CD8-positive, alpha-beta memory T cell (primary cell): ENCODE results near the gene CHST11. TPM values are rescaled to one million over a fixed set of nuclear protein-coding genes. Genes with fewer than 3 reads are reported as not detected.

Experiments
- CTCF ChIA-PET: fragments of 350-600 bp; sonication (Branson Sonifier 250); formaldehyde crosslinking; loops from one replicate; lab custom pipeline; 2021; ENCODE audit warnings: antibody characterized with exemption; lab: Charles Lee
- POLR2A ChIA-PET: fragments of 350-600 bp; sonication (Branson Sonifier 250); formaldehyde crosslinking; loops from one replicate; lab custom pipeline; 2021; ENCODE audit warnings: antibody characterized with exemption; lab: Charles Lee
- DNase-seq, 5 donors: peaks; one replicate each; pipeline versions ENCODE4 v3.0.0 to v3.0.0-alpha.2; 2020 to 2022; ENCODE audit warnings: mixed read lengths in 1 of 5
- H3K27ac ChIP-seq: one replicate; pipeline ENCODE4 v1.7.0; 2013; ENCODE audit warnings: low read depth, mild to moderate bottlenecking, low read length, moderate library complexity
- H3K27me3 ChIP-seq: 2 replicates; pipeline ENCODE4 v1.7.0; 2013; ENCODE audit warnings: low read length, mild to moderate bottlenecking; ENCODE audit not compliant: insufficient read depth, poor library complexity, severe bottlenecking
- H3K36me3 ChIP-seq: 2 replicates; pipeline ENCODE4 v1.7.0; 2013; ENCODE audit warnings: mild to moderate bottlenecking, low read length, moderate library complexity; ENCODE audit not compliant: insufficient read depth
- H3K4me1 ChIP-seq: 2 replicates; pipeline ENCODE4 v1.7.0; 2013; ENCODE audit warnings: mild to moderate bottlenecking, low read length, moderate library complexity; ENCODE audit not compliant: insufficient read depth
- H3K4me3 ChIP-seq: 2 replicates; pipeline ENCODE4 v1.7.0; 2013; ENCODE audit warnings: mild to moderate bottlenecking, low read length
- H3K9me3 ChIP-seq: 2 replicates; pipeline ENCODE4 v1.7.0; 2013; ENCODE audit warnings: mild to moderate bottlenecking, low read length
- H3K27ac Mint-ChIP-seq, 8 donors: one replicate each; pipeline ENCODE4 v1.8.0; 2020 to 2021; ENCODE audit warnings: mixed read lengths in 8 of 8, mild to moderate bottlenecking in 6 of 8, inconsistent platforms in 3 of 8, moderate library complexity in 3 of 8
- H3K27me3 Mint-ChIP-seq, 2 donors: one replicate each; pipeline ENCODE4 v1.8.0; 2020 to 2021; ENCODE audit warnings: mixed read lengths in 2 of 2, mild to moderate bottlenecking in 1 of 2, moderate library complexity in 1 of 2
- H3K36me3 Mint-ChIP-seq, 3 donors: one replicate each; pipeline ENCODE4 v1.8.0; 2020 to 2021; ENCODE audit warnings: mixed read lengths in 3 of 3, inconsistent platforms in 1 of 3, mild to moderate bottlenecking in 1 of 3
- H3K4me1 Mint-ChIP-seq, 3 donors: one replicate each; pipeline ENCODE4 v1.8.0; 2020 to 2021; ENCODE audit warnings: mixed read lengths in 3 of 3, inconsistent platforms in 1 of 3, mild to moderate bottlenecking in 1 of 3
- H3K4me3 Mint-ChIP-seq, 7 donors: one replicate each; pipeline ENCODE4 v1.8.0; 2020 to 2021; ENCODE audit warnings: mixed read lengths in 7 of 7, mild to moderate bottlenecking in 6 of 7, moderate library complexity in 4 of 7, inconsistent platforms in 2 of 7
- H3K9me3 Mint-ChIP-seq, 5 donors: one replicate each; pipeline ENCODE4 v1.8.0; 2020 to 2022; ENCODE audit warnings: mixed read lengths in 5 of 5, mild to moderate bottlenecking in 3 of 5, moderate library complexity in 2 of 5, inconsistent platforms in 1 of 5
- polyA plus RNA-seq: library from polyadenylated mRNA; unstranded; fragments of 300-500 nt; fragmentation: Illumina TruSeq; gene quantifications from one replicate; pipeline ENCODE4 v1.2.3, GENCODE V29; 2021
- total RNA-seq, 2 experiments: library from RNA; stranded (reverse); gene quantifications; one replicate each; pipeline ENCODE4 v1.2.3, GENCODE V29; 2021

CHST11 gene
- total and polyA plus RNA-seq, 3 experiments from 2014 or later, result 47.8 to 76.8 (median 51.5) TPM

DNA sequence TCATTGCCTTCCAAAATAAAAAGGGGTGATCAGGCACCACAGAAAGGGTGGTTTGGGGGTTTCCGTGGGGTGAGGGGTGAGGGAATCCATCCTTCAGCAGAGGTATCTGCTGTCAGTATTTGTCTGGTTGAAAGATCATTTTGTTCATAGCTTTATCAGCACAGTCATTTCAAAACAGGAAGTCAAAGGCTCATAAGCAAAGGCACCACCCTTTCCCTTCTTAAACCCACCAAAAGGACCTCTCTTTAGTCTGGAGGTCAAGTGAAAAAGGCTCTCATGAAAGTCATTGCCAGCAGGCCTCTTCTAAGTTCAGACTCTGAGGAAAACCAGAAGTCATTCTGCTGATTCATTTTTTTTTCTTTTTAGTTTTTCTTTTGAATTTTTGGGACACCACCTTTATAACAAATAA, 6.2 kb downstream of the CHST11 start:
- Histone ChIP-seq H3K36me3 (no peaks in the 10 kb centered on the region), H3K27me3 (no peaks in the 10 kb centered on the region), H3K4me1 (peaks cover 82% of the 10 kb centered on the region), H3K9me3 (no peaks in the 10 kb centered on the region), H3K4me3 (peak overlapping the region; percentile 51), H3K27ac (peak overlapping the region; percentile 70)
- ChIA-PET CTCF (no interaction called here), POLR2A (interaction anchor here (1.0 to 1.5 kb wide), 3 partner anchors 10 to 78 kb away, joined by 3 read pairs; no protein-coding TSS in a partner anchor)
- H3K27ac Mint-ChIP-seq, result peak overlapping the region; percentile 89 to 99 (median 94)
- H3K4me3 Mint-ChIP-seq, result peak overlapping the region; percentile 73 to 97 (median 81)
- no peaks in the 10 kb centered on the region for H3K9me3 Mint-ChIP-seq
- H3K27me3 Mint-ChIP-seq, result no peaks in the 10 kb centered on the region
- H3K4me1 Mint-ChIP-seq, result peaks cover 77 to 88% (median 86%) of the 10 kb centered on the region in 3 donors
- peak in 4 of 5 donors; percentile 43 to 68 (median 63) for DNase-seq
- H3K36me3 Mint-ChIP-seq, result peaks cover 6 to 24% (median 6%) of the 10 kb centered on the region in 3 donors

DNA sequence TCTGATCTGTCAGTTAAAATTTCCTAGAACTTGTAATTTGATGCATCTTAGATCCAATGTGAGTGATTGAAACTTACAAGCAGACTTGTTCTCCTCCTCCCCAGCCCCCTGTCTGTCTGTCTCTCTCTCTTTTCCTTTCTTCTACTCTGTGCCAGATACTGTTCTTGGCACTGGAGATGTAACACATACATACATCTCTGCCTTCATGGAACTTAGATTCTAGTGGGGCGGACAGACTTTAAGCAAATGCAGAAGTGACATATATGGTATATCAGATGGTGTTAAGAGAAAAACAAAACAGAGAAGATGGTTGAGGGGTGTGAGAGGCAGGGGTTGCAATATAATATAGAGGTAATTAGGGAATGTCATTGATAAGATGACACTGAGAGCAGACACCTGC, 6.6 kb downstream of the CHST11 start:
- CTCF ChIA-PET, result no interaction called here
- H3K27ac Mint-ChIP-seq, result peak overlapping the region; percentile 89 to 99 (median 94)
- H3K9me3 Mint-ChIP-seq, result no peaks in the 10 kb centered on the region
- Histone ChIP-seq H3K27ac (peak overlapping the region; percentile 70), H3K4me1 (peaks cover 86% of the 10 kb centered on the region), H3K9me3 (no peaks in the 10 kb centered on the region), H3K27me3 (no peaks in the 10 kb centered on the region), H3K36me3 (no peaks in the 10 kb centered on the region), H3K4me3 (peak overlapping the region; percentile 51)
- peaks cover 6 to 23% (median 6%) of the 10 kb centered on the region in 3 donors for H3K36me3 Mint-ChIP-seq
- DNase-seq, result no peak
- no peaks in the 10 kb centered on the region for H3K27me3 Mint-ChIP-seq
- POLR2A ChIA-PET, result interaction anchor here (1.0 to 1.5 kb wide), 3 partner anchors 10 to 78 kb away, joined by 3 read pairs; no protein-coding TSS in a partner anchor
- peaks cover 81 to 92% (median 90%) of the 10 kb centered on the region in 3 donors for H3K4me1 Mint-ChIP-seq
- H3K4me3 Mint-ChIP-seq, result peak overlapping the region; percentile 73 to 97 (median 81)

DNA sequence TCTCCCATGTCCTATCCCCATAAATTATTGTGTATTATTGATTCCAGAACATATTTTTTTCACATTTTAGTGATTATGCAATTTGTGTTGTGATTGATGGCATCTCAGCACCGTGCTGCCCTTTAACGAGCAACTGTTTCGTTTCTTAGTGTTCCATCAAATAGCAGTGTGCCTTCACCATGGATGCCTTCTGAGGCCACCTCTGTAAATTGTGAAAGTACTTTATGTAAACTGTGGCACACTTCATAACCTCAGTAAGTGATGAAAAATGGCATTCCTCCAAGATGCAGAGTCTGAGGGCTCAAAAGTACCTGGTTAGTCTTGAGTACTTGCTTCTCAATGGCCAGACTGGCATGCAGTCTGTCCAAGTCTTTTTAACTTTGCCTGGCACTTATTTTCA, 8.2 kb downstream of the CHST11 start:
- Mint-ChIP-seq H3K27me3 (no peaks in the 10 kb centered on the region), H3K4me3 (peak overlapping the region; percentile 25 to 85 (median 71)), H3K9me3 (no peaks in the 10 kb centered on the region), H3K27ac (peak overlapping the region; percentile 31 to 99 (median 92)), H3K4me1 (peaks cover 88 to 98% (median 97%) of the 10 kb centered on the region in 3 donors), H3K36me3 (peaks cover 6 to 12% (median 6%) of the 10 kb centered on the region in 3 donors)
- DNase-seq, result no peak
- H3K36me3 ChIP-seq, result no peaks in the 10 kb centered on the region
- peaks cover 96% of the 10 kb centered on the region for H3K4me1 ChIP-seq
- H3K27ac ChIP-seq, result no peak overlapping the region
- CTCF ChIA-PET, result no interaction called here
- POLR2A ChIA-PET, result no interaction called here
- no peaks in the 10 kb centered on the region for H3K27me3 ChIP-seq
- peak overlapping the region; percentile 15 for H3K4me3 ChIP-seq
- H3K9me3 ChIP-seq, result no peaks in the 10 kb centered on the region

- ChIA-PET CTCF (interaction anchor here (1.6 kb wide), 1 partner anchor 102 kb away, joined by 4 read pairs; no protein-coding TSS in a partner anchor), POLR2A (interaction anchor here (0.9 kb wide), 1 partner anchor 32 kb away, joined by 3 read pairs; no protein-coding TSS in a partner anchor)
- H3K4me1 Mint-ChIP-seq, result peaks cover 88 to 97% (median 97%) of the 10 kb centered on the region in 3 donors
- H3K9me3 ChIP-seq, result no peaks in the 10 kb centered on the region
- H3K36me3 Mint-ChIP-seq, result peaks cover 10 to 16% (median 12%) of the 10 kb centered on the region in 3 donors
- H3K9me3 Mint-ChIP-seq, result peaks cover 0 to 2% (median 0%) of the 10 kb centered on the region in 5 donors
- H3K27ac Mint-ChIP-seq, result peak overlapping the region; percentile 48 to 93 (median 84)
- no peaks in the 10 kb centered on the region for H3K27me3 Mint-ChIP-seq
- H3K27ac ChIP-seq, result peak overlapping the region; percentile 12
- no peak for DNase-seq
- no peaks in the 10 kb centered on the region for H3K27me3 ChIP-seq
- H3K4me3 Mint-ChIP-seq, result peak overlapping the region in 6 of 7 donors; percentile 39 to 79 (median 66)
- H3K36me3 ChIP-seq, result no peaks in the 10 kb centered on the region
- H3K4me3 ChIP-seq, result peak overlapping the region; percentile 9
- H3K4me1 ChIP-seq, result peaks cover 95% of the 10 kb centered on the region
Observed at GRCh38 chr12:104466709-104467345, 10.1 kb downstream of the CHST11 start.

- CTCF ChIA-PET, result interaction anchor here (1.3 to 1.6 kb wide), 2 partner anchors 9 to 102 kb away, joined by 4 to 10 read pairs; no protein-coding TSS in a partner anchor
- H3K4me3 Mint-ChIP-seq, result peak overlapping the region; percentile 27 to 79 (median 65)
- no peaks in the 10 kb centered on the region for H3K27me3 Mint-ChIP-seq
- Histone ChIP-seq H3K4me1 (peaks cover 96% of the 10 kb centered on the region), H3K27ac (peak overlapping the region; percentile 12), H3K9me3 (no peaks in the 10 kb centered on the region), H3K36me3 (no peaks in the 10 kb centered on the region), H3K4me3 (peak overlapping the region; percentile 9), H3K27me3 (no peaks in the 10 kb centered on the region)
- DNase-seq, result no peak
- POLR2A ChIA-PET, result interaction anchor here (0.6 to 0.9 kb wide), 4 partner anchors 28 to 93 kb away, joined by 3 to 4 read pairs (median 3); no protein-coding TSS in a partner anchor
- peaks cover 10 to 16% (median 12%) of the 10 kb centered on the region in 3 donors for H3K36me3 Mint-ChIP-seq
- peak overlapping the region; percentile 48 to 93 (median 84) for H3K27ac Mint-ChIP-seq
- H3K4me1 Mint-ChIP-seq, result peaks cover 90 to 100% (median 98%) of the 10 kb centered on the region in 3 donors
- peaks cover 0 to 2% (median 0%) of the 10 kb centered on the region in 5 donors for H3K9me3 Mint-ChIP-seq
Observed at GRCh38 chr12:104467346-104467837, 10.6 kb downstream of the CHST11 start.

DNA sequence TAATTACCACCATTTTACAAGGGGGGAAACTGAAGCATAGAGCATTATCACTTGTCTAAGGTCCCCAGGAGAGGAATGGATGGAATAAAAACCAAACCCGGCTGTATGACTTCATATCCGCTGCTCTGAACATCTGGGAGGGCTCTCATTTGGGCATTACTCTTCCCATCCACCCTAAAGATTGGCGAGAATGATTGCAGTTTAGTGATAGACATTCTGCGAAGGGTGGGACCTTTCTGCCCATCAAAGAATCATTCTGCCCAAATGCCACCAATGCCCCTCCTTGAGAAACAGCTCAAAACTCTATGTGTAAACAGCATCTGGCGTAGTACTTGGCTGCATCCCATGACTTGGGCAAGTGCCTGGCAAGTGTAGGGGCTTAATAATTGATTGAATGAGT, 11.6 kb downstream of the CHST11 start:
- CTCF ChIA-PET, result interaction anchor here (1.3 kb wide), 1 partner anchor 10 kb away, joined by 10 read pairs; no protein-coding TSS in a partner anchor
- Mint-ChIP-seq H3K36me3 (peaks cover 10 to 16% (median 12%) of the 10 kb centered on the region in 3 donors), H3K27ac (peak overlapping the region in 6 of 8 donors; percentile 17 to 84 (median 42)), H3K4me1 (peaks cover 90 to 100% (median 98%) of the 10 kb centered on the region in 3 donors), H3K27me3 (no peaks in the 10 kb centered on the region), H3K4me3 (peak overlapping the region in 5 of 7 donors; percentile 3 to 65 (median 45)), H3K9me3 (peaks cover 0 to 2% (median 0%) of the 10 kb centered on the region in 5 donors)
- no peak overlapping the region for H3K4me3 ChIP-seq
- peak overlapping the region; percentile 12 for H3K27ac ChIP-seq
- no peaks in the 10 kb centered on the region for H3K9me3 ChIP-seq
- peaks cover 96% of the 10 kb centered on the region for H3K4me1 ChIP-seq
- no peaks in the 10 kb centered on the region for H3K27me3 ChIP-seq
- H3K36me3 ChIP-seq, result no peaks in the 10 kb centered on the region
- DNase-seq, result no peak
- POLR2A ChIA-PET, result interaction anchor here (0.8 kb wide), 1 partner anchor 92 kb away, joined by 3 read pairs; no protein-coding TSS in a partner anchor

GRCh38 chr12:104469066-104469465, 12.3 kb downstream of the CHST11 start:
- H3K36me3 ChIP-seq, result no peaks in the 10 kb centered on the region
- ChIA-PET POLR2A (no interaction called here), CTCF (no interaction called here)
- H3K4me3 ChIP-seq, result no peak overlapping the region
- peaks cover 90 to 100% (median 98%) of the 10 kb centered on the region in 3 donors for H3K4me1 Mint-ChIP-seq
- H3K4me1 ChIP-seq, result peaks cover 96% of the 10 kb centered on the region
- H3K27me3 ChIP-seq, result no peaks in the 10 kb centered on the region
- DNase-seq, result no peak
- peak overlapping the region in 6 of 8 donors; percentile 56 to 88 (median 76) for H3K27ac Mint-ChIP-seq
- no peak overlapping the region for H3K27ac ChIP-seq
- peak overlapping the region in 6 of 7 donors; percentile 2 to 78 (median 40) for H3K4me3 Mint-ChIP-seq
- H3K9me3 ChIP-seq, result no peaks in the 10 kb centered on the region
- H3K9me3 Mint-ChIP-seq, result peaks cover 0 to 2% (median 0%) of the 10 kb centered on the region in 5 donors
- peaks cover 10 to 12% (median 12%) of the 10 kb centered on the region in 3 donors for H3K36me3 Mint-ChIP-seq
- no peaks in the 10 kb centered on the region for H3K27me3 Mint-ChIP-seq
